GM21529 (cell line): Measurements from ENCODE around the gene CTDSP2.

Experiments used
- ATAC-seq: cut with Tn5 transposase; IDR thresholded peaks from one replicate; pipeline ENCODE4 v1.9.1; 2021; ENCODE audit not compliant: unreplicated experiment

CTDSP2 gene

DNA sequence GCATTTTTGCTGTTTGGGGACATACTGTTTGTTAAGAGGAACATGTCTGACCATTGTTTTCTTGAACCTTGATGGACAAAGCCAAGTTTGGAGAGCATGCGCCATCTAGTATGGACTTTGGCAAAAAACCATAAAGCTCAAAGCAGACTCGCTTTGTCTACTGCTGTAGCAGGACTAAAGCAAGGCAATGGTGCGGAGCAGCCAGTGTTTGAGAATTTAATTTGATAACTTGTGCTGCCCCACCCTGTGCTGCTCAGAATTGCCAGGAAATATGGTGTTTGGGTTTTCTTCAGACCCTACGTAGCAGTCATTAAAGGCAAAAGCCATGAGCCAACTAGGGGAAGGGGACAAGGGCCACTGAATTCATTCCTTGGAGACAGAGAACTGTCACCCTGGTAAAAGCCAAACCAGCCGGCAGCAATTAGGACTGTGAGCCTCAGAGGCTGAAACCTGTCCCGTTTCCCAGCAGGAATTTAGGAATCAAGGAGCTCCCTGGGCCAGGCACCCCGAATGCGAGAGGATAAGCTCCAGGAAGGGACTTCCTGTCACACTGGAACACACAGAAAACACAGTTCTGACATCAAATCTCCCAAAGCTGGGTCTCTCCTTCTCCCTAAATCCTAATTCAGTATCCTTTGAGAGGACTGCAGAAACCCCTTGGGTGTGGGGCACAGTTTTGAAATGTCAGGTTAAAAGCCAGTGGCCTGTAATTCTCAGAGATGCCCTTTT, 29.1 kb downstream of the CTDSP2 start:
- no peak for ATAC-seq

DNA sequence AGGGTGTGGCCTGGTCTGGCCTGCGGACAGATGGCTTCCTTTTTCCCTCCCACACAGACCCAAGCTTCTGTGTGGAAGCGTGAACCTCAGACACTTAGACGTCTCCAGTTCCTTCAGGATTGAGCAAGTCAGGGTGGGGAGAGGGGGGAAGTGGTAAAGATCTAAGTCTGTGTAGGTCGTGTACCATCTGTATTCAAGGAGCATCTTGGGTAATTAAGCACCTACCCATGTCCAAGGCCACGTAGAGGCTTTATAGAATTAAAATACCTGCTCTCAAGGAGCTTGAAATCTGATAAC, 29.7 kb downstream of the CTDSP2 start:
- ATAC-seq, result no peak

DNA sequence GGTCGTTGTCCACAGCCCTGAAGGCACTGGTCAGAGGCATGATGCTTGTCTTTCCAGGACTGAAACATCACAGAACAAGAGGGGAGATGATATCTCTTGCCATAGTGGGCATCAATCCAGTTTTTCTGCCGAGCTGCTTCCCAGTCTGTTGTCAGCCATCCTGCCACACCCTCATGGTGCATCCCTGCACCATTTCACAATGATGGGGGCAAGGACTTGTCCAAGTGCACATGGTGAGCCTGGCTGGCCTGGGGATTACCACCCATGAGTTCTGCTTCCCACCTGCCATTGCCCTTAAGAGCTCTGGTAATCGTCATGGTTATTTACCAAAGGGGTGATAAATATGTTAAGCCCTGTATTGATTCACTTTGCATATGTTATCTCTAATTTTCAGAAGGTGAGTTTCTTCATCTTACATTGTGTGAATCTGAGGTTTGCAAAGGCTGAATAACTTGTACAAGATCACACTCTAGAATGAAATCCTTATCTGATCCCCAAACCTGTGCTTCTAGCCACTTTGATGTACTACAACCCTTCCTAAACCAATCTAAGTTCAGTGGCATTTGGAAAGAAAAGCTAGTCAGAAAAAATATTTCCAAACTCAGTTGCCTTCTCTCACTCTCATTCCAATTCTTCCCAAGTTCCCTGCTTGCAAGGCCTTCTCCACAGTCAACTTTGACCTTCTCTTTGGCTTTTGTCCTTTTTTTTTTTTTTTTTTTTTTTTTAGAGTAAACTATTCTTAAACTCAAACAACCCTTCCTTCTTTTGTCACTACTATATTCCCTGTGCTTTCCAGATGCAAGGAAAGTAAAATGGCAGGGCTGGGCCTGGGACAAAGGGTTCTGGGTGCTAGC, 30.3 kb downstream of the CTDSP2 start:
- ATAC-seq, result no peak

DNA sequence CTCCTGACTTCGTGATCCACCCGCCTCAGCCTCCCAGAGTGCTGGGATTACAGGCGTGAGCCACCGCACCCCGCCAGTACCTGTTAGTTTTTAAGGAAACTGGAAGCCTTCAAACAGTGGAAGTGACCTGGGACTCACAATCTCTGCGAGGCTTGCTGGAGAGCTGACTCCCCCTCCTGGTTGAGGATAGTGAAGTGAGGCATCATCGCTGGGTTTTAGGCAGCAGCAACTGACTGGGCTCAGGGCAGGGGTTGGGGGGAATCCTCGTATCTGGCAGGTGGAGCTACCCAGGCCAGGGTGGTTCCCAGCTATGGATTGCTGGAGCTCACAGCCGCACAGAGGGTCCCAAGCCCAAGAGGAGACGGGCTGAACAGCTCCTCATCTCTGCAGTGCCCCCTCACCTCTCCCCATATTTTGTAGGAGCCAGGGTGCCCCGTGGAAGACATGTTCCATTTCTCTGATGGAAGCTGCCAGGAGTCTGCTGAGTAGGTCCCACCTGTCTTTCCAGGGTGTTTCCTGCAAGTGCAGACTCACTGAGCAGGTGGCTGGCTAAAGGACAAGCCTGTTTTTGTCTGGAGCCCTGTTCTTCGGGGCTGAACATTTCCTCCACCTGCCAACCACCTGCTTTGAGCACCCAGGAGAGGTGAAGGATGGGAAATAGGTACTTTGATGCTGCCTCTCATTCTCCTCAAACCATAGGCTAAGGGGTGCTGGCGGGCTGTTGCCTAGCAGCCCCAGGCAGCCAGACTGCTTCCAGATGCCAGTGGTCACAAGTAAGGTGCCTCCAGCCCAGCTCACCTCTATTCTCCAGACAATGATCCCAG, 31.1 kb downstream of the CTDSP2 start:
- ATAC-seq, result no peak

DNA sequence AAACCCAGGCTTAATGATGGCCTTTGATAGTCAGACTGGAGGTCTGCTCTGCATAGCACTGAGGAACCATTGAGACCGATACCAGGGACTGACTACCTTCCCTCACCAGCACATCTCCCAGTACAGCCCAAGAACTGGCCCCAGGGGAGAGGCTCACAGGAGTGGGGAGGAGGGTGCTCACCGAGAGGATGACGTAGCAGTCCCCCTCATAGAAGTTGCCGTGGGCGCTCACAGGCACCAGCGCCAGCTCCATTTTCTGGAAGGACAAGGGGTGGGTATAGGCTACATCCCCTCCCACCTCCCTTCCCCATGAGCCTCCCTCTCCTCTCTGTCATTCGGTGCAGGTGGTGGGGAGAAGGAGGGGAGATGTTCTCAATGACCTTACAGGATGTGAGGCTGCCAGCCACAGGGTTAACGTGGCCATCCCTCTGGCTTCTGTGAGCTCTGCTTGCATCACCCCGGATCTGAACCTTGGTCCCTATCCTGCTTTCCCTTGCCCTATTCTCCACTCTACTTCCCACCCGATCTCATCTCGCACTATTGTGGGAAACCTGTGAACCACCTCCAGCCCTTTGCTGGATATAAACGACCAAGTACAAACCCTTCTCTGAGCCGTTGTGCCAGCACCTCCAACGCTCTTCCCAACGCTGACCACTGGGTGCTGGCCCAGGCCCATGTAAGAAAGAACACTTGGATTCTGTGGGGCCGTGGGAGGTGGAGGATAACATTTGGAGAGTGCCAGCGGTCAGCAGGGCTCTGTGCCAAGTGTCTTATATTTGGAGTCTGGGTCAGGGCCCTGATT, 32.4 kb downstream of the CTDSP2 start:
- ATAC-seq, result no peak

DNA sequence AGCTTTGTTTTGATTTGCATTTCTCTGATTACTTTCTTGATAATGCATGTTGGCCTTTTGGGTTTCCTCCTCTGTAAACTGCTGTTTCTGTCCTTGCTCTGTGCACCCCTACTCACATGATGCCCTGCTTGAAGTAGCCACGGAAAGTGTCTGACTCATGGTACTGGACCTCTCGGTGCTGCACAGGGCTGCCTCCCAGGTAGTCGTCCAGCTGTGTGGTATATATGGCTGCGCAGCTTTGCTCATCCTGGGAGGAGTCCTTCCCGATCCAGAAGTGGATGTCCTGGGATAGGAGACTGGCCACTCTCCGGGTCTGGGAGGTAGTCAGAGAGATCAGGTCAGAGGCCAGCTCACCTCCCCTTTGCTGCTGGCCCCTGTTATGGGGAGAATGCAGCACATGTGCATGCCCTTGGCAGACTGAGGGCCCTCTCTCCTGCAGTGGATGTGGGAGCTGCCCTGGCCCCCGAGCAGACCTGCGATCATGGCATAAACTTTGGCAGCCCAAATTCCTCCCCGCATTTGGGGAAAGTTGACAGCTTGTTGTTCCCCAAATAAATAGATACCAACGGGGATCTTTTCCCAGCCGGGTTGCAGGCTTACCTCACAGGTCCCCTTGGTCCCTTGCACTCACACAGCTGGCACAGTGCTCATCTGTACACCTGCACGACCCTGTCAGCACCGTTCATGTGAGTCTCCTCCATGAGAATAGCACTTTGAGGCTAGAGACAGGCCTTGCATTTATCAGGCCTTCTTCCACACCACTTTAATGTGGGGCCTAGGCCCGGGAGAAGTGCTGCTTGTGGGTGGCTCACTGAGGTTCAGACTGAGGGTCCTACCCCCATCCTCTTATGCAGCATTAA, 33.2 kb downstream of the CTDSP2 start:
- ATAC-seq, result no peak

DNA sequence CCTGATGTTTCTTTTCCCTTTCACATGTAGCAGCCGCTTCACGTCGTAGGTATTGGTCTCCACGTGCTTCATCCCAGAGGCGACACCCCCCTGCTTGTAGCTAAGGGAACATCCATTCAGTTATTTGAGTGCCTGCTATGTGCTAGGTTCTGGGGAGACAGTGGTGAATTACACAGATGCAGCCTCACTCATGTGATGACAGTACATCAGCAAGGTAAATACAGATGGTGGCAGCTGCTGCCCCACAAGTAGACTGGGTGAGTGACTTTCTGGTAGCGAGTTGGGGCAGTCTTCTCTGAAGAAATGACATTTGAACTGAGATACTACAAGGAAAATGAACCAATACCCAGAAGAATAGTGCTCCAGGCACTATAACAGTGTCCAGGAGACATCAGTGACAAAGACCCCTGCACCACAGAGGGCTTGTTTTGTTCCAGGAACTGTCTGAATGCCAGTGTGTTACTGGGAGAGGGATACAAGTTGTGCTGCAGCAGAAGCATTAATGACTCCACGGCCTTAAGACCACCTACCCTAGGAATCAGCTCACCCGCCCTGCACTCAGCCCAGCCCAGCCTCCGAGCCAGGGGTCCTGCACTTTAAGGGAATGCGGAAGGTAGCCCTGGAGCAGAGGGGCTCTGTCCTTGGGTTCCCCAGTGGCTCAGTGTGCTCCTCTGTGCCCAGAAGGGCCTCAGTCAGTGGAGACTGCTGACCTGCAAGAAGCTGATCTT, 35.3 kb downstream of the CTDSP2 start:
- ATAC-seq, result no peak

DNA sequence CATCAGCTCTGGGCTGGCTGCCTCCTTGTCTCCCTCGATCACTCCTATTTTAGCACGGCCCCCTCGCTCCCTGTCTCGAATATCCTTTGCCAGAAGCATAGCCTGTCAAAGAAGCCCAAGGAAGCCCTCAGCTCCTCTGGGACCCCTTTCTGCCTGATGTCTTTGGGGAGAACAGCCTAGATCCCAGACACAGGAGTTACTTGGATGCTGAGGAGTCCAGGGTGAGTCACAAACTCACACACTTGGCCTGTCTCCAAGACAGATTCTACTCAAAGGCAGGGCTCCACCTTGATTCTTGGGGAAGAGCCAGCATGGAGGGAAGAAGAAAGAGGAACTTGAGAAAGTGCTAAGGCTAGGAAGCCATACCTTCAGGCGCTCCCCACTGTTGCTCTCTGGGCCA, 36.1 kb downstream of the CTDSP2 start:
- ATAC-seq, result no peak

DNA sequence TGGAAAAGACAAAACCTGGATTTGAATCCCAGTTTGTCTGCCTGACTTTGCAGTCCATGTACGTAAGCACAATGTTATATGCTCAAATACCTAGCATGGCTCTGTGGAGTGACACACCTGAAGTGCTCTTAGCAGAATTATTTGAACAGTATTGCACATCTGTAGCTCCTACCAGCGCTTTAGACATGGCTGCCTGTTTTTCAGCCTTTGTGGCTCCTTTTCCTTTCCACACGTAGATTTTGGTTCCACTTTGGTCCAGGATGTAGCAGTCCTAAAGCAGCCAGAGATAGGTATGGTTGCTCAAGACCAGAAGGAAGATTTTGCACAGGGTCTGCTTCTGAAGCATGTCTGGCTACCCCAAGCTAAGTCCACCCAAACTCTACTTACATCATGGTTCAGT, 37.1 kb downstream of the CTDSP2 start:
- ATAC-seq, result no peak

DNA sequence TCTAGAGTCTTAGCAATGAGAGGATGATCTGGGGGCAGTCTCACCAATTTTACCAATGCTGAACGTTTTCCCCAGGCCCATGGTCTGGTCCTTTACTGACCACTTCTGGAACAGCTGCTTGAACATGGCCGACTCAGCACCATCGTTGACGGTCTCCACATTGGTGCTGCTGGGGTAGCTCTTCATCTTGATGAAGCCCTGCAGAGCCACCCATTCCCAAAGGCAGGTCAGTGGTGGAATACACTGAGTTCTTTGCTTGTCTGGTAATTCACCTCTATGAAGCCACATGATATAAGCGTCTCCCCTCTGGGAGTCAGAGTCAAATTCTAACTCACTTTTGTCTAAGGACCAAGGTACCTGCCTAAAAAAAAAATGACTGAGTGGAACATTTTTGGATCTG, 38.2 kb downstream of the CTDSP2 start:
- ATAC-seq, result no peak

DNA sequence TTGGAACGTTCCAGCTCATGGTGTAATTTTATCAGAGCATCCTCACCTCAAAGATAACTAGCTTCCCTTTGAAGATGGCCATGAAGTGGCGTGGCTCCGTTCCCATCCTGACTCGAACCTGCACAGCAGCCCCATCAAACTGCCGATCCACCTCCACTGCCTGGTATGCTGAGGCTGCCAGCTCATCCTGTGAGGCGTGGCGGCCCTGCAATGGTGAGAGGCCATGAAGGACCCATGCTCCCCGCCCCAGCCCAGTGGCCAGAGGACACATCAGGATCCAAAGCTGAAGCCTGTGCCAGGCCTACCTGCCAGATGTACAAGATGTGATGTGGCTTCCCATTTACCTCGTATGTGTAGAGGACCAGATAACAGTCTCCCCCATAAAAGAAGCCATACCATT, 39.2 kb downstream of the CTDSP2 start:
- ATAC-seq, result no peak

DNA sequence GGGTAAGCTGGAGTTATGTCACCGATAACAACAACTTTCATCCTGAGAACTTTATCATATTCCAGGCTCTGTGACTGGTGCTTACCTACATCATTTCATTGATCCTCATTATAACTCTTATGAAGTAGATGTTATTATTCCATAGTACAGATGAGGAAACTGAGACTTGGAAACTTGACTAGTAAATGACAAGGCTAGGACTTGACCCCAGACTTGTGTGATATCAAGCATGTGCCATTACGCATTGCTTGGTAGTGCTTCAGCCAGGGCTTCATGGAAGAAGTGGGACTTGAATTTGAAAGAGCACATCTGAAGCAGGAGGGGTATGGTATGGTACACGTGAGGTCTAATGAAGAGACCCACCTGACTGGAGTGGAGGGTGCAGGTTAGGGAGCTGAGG, 39.9 kb downstream of the CTDSP2 start:
- no peak for ATAC-seq

DNA sequence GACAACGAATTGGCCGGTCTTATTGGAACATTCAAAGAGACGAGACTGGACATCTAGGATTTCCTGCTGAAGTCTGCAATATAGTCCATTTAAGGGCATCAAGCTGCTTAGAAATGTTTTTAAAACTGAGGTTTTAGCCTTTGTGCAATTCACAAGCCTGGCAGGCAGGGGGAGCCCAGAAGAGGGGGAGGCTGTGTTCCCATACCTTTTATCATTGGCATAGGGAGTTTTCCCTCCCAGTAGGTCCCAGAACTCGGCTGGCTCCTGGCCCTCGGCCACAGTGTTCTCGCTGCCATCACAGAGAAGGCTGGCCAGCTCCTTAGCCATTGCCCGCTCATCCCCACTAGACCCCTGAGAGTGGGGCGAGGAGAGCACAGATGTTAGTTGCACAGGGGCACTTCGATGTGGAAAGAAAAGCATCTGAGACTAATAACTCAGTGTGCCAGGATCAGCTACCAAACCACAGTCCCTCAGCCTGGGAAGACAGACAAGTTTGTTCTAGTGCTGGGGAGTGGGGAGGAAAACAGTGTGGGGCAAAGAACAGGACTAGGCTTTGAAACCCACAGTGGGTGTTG, 43.1 kb downstream of the CTDSP2 start:
- no peak for ATAC-seq

DNA sequence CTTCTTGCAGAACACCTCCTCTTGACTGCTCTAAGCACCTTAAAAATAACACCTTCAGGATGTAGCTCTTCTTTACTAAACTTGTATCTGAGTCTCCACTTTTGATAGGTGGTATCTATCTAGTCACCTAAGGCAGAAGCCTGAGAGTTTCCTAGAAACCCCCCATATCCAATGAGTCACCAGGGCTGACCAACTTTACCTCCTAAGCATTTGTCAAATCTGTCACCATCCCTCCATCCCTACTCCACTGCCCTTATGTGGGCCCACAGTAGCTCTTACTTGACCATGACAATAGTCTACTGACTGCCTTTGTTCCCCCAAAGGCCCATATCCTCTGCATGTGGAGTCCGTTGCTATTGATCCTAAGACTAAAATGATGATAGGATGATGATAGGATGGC, 43.9 kb downstream of the CTDSP2 start:
- ATAC-seq, result no peak

DNA sequence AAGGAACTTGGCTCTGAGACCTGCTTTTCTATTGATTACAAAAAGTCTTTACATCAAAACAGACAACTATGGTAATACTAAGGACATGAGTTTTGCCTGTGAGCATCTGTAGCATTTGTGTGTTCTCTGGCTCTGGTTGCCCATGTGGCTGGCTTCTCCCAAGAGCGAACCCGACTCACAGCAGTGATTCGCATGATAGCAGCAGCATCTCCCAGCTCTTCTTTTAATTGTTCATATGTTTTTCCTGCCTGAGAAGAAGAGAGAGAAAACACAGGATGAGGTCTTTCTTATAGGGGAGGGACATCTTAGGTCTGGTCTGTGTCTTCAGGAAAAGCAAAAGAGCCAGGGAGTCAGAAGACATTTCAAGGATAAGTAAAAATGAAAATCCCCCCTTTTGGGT, 45.6 kb downstream of the CTDSP2 start:
- ATAC-seq, result no peak

DNA sequence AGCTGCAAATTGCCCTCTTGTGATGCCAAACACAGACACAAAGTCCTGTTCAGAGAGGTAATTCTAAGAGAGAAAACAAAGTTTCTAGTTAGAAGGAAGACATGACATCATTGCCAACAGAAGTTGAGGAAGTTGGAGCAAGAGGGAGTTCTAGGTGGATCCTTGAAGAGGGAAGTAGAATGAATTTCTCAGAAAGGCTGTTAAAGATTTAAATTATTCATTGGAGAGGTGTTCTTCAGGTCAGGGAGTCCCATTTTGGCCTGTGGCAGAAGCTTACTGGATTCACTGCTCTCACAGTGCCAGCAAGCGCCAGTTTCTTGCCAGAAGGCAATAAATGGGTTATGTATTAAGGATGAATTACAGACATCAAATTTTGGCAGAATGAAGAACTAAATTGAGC, 48.6 kb downstream of the CTDSP2 start:
- no peak for ATAC-seq

DNA sequence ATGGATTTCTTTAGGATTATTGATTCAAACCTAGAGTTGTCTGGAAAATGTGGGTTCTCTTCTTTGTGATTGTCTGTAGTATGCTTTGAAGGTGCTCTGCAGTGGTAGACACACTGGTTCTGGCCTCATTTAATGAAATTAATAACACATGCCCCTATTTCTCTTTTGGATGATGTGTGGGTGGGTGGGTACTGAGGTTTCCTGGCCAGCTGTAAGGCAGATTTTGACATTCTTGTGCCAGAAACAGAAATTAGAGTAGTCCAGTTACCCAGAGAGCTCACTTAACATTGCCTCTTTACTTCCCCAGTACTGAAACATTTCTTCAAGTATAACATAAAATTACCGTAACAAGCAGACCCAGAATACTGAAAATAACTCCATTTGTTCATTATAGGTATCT, 49.5 kb downstream of the CTDSP2 start:
- no peak for ATAC-seq

DNA sequence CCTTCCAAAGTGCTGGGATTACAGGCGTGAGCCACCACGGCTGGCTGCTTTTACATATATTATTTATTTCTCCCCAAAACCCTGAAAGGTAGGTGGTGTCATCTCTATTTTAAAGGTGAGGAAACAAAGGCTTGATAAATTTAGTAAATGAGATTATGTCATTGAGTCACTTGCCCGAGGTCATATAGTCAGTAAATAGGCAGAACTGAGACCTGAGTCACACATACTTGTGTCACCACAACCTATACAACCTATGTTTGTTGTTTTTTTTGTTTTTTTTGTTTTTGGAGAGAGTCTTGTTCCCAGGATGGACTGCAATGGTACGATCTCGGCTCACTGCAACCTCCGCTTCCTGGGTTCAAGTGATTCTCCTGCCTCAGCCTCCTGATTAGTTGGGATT, 51.2 kb downstream of the CTDSP2 start:
- no peak for ATAC-seq

DNA sequence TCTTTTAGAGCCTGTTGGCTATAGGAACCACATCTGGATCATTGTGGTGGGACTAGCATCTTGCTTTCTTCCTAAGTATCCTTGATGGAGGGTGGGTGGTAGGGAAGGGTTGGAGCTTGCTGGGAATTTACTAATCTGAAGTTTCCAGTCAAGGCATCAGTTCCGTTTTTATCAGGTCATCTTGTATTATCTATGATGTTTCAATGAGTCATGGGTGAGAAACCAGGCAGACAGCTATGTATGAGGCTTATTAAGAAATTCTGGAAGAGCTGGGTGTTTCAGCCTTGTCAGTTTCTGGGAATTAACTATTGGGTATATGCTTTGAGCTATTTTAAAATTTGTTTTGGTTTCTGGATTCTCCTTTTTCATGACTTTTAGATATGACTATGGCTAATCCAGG, 52.6 kb downstream of the CTDSP2 start:
- no peak for ATAC-seq
